HG03039 (cell line): ENCODE data around the gene CTNNA2.

Source experiments
- ATAC-seq: cut with Tn5 transposase; IDR thresholded peaks from one replicate; pipeline ENCODE4 v1.9.1; 2021; ENCODE audit warnings: mild to moderate bottlenecking, moderate library complexity; ENCODE audit not compliant: unreplicated experiment

Gene CTNNA2

GRCh38 chr2:79512442-79513401 is at the start of gene CTNNA2:
TSS of gene CTNNA2 (plus strand) at chr2:79513051.
- ATAC-seq: no peak

- ATAC-seq: no peak
Measured at GRCh38 chr2:79487399-79487798, 25.5 kb upstream of the CTNNA2 start.

- no peak for ATAC-seq
Measured at GRCh38 chr2:79511320-79511951, 1.4 kb upstream of the CTNNA2 start.

GRCh38 chr2:79513711-79514110 is 860 bp downstream of the CTNNA2 start:
- no peak for ATAC-seq

GRCh38 chr2:79529636-79530035 is 16.8 kb downstream of the CTNNA2 start:
- ATAC-seq: no peak

GRCh38 chr2:79530443-79530842 is 17.6 kb downstream of the CTNNA2 start:
- no peak for ATAC-seq

- ATAC-seq: no peak
Measured at GRCh38 chr2:79547568-79547967, 34.7 kb downstream of the CTNNA2 start.

- no peak for ATAC-seq
Measured at GRCh38 chr2:79552653-79553052, 39.8 kb downstream of the CTNNA2 start.

GRCh38 chr2:79554899-79555298 is 42.0 kb downstream of the CTNNA2 start:
- no peak for ATAC-seq

- no peak for ATAC-seq
Measured at GRCh38 chr2:79564065-79564464, 51.2 kb downstream of the CTNNA2 start.

GRCh38 chr2:79569048-79569447 is 56.2 kb downstream of the CTNNA2 start:
- no peak for ATAC-seq

- no peak for ATAC-seq
Measured at GRCh38 chr2:79573895-79574674, 61.2 kb downstream of the CTNNA2 start.

GRCh38 chr2:79576451-79576850 is 63.6 kb downstream of the CTNNA2 start:
- ATAC-seq: no peak

- no peak for ATAC-seq
Measured at GRCh38 chr2:79578952-79579351, 66.1 kb downstream of the CTNNA2 start.

- ATAC-seq: no peak
Measured at GRCh38 chr2:79580175-79580574, 67.3 kb downstream of the CTNNA2 start.

GRCh38 chr2:79585701-79586433 is 73.0 kb downstream of the CTNNA2 start:
- ATAC-seq: no peak

GRCh38 chr2:79591281-79591680 is 78.4 kb downstream of the CTNNA2 start:
- ATAC-seq: no peak

GRCh38 chr2:79593237-79593867 is 80.5 kb downstream of the CTNNA2 start:
- ATAC-seq: no peak

- ATAC-seq: no peak
Measured at GRCh38 chr2:79596403-79596802, 83.6 kb downstream of the CTNNA2 start.

GRCh38 chr2:79604748-79605147 is 91.9 kb downstream of the CTNNA2 start:
- no peak for ATAC-seq
